NCI-H2107 (cell line): ENCODE measurements around the gene GUK1.

Source experiments
- DNase-seq: peaks from one replicate; lab custom pipeline; 2025; lab: John Stamatoyannopoulos, UW

The GUK1 gene

DNA sequence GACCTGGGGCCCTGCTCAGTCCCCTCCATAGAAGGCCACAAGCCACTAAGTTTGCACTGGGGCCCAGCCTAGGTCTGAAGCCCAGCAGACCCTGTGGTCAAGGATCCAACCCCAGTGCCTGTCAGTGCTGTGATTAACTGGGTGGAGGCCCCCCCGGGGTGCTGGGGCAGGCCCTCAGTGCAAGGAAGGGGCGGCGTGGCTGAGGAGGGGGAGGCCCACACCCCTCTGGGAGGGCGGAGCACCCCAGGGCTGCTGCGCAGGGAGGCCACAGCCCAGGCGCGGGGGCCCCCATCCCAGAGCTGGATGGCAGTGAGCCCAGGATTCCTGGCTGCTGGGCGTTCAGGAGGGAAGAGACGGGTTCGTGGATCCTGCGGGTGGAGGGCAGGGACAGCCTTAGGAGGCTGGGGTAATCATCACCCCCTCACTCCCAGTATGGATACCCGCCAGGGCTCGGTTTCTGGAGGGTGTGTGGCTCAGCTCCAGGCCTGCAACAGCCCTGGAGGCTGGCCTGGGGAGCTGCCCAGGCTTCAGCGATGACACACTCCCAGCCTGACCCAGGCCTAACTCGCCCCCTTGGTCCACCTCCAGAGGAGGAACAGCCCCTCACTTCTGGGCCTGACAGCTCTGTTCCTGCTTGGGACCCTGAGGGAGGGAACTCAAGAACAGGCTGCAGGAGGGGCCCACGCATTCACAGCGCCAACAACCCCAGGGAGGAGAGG, 10.5 kb downstream of the GUK1 start:
- no peak for DNase-seq

DNA sequence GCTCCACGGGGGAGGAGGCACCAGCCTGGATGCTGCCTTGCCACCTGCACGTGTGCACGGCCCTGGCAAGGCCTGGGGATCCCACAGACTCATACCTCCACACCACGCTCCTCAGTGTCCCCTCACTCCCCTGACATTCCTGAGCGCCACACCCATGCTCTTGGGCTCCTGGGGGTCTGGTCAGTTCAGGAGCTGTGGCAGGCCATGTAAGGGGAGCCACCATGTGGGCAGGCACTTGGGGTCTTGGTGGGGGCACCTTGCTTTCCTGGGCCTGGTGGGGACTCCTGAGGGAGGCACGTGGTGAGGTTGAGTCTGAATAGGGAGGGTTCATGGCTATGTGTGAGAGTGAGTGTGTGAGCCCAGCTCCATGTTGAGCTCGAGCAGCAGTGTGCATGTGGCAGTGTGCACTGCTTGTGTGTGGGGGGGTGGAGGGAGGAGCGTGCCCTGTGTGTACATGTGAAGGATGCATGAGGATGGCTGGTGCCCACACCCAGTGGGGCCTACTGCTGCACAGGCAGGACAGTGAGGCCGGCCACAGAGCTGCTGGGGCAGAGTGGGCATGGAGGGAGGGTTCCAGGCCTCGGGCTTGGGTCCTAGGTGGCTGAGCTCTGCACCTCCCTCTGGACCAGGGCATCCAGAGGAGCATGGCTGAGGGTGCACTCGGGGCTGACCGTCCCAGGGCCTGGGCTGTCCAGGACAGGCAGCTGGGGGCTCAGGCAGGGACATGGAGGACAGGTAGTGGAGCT, 11.3 kb downstream of the GUK1 start:
- no peak for DNase-seq

DNA sequence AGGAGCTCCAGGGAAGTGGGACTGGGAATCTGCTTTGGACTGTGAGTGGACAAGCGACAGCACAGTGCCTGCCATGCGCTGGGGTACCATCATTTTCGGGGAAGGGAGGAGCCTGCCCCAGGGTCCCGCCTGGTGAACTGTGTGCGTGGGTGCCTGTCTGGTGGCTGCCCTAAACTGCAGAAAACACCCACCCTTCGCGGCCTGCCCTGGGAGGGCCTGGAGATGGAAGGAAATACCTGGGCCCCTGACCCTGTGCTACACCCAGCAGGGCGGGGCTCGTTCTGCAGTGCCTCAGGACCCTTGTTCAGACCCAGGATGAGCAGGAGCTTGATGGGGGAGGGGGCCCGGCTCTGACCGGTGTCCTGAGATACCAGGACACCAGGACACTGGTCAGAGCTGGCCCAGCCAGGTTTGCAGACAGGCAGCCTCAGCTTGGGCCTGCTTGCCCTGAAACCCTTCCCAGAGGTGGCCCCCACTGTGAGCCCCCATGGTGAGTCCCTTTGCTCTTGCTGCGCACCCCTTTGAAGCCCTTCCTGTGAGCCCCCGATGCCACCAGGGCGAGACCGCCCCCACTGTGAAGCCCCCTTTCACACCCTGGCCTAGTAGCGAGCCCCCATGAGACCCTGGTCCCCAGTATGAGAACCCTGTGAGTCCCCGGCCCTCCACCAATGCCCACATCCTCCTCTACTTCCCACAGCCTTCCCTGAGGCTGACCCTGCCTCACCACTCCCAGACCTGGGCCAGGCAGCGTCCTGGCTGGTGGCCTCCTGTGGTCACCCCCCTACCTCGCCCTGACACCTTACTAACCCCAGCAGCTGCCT, 12.2 kb downstream of the GUK1 start:
- no peak for DNase-seq

DNA sequence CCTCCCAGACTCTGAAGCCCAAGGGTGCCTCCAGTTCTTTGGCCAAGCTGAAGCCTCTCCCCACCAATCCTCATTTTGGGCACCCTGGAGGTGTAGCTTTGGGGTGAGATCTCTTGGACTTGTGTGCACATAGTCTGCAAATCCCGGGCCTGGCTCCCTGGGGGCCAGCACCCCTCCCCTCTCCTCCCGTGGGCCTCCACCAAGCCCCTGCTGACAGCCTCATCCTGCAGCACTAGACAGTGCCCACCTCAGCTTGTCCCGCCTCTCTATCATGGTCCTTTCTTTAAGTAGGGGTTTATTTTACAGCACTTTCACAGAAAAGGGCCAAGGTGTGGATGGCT, 12.8 kb downstream of the GUK1 start:
- no peak for DNase-seq

DNA sequence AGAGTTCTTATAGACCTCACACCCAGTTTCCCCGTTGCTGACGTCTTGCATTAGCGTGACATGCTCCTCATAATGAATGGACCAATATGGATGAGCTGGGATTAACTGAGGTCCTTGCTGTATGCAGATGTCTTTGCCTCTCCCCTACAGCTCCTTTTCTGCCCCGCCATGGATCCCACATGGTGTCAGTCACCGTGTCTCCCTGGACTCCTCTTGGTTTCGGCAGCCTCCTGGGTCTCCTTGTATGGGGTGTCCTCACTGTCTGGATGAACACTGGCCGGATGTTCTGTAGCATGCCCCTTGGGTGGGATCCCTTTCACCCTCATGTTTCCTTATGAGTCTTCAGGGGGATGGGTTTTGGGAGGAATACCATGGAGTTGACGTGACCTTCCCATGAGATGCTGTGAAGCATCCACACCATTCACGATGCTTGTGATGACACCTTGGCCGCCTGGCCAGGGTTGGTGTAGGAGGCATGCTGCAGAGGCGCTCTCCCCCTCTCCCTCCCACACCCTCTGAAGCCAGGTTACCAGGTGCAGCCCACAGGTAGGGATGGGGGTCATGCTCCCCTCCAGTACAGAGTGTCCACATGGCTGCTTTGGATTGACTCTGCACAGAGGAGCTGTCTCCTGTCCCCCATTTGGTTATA, 14.1 kb downstream of the GUK1 start:
- DNase-seq = no peak

DNA sequence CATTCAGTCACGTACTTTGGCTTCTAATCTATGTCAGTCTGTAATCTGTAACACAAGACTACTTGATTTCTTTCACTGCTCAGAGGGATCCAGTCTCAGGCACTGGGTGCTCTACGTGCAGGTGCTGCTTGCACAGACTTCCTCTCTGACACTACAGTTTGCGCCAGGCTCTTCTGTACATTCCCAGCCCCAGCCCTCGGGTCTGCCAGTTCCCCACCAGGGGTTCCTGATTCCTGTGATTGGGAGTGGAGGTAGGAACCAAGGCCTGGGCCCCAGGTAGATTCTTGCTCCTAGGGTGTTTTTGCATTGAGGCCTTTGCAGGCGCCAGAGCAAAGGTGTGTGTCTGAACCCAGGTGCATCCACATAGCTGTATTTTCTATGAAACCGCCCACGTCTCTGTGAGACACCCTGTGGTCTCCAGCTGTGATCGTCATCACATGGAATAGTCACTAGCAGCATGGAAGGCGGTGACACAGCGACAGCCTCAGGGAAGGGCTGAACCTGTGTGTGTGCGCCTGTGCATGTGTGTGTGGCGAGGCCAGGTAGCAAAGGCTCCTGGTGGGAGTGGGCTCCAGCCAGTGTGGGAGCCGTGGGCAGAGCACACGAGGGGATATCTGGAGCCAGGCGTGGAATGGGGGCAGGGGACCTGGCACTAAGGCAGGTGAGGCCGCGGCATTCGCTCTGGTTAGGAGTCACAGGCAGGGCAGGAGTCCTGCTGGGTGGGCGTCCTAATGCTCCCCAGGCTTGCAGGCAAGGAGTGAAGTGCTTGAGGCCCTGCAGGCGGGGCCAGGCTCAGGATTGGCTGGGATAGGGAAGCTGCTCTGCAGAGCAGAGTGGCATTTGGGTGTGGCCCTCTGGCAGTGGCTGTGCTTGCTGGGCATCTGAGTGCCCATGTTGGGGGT, 14.8 kb downstream of the GUK1 start:
- DNase-seq = no peak

DNA sequence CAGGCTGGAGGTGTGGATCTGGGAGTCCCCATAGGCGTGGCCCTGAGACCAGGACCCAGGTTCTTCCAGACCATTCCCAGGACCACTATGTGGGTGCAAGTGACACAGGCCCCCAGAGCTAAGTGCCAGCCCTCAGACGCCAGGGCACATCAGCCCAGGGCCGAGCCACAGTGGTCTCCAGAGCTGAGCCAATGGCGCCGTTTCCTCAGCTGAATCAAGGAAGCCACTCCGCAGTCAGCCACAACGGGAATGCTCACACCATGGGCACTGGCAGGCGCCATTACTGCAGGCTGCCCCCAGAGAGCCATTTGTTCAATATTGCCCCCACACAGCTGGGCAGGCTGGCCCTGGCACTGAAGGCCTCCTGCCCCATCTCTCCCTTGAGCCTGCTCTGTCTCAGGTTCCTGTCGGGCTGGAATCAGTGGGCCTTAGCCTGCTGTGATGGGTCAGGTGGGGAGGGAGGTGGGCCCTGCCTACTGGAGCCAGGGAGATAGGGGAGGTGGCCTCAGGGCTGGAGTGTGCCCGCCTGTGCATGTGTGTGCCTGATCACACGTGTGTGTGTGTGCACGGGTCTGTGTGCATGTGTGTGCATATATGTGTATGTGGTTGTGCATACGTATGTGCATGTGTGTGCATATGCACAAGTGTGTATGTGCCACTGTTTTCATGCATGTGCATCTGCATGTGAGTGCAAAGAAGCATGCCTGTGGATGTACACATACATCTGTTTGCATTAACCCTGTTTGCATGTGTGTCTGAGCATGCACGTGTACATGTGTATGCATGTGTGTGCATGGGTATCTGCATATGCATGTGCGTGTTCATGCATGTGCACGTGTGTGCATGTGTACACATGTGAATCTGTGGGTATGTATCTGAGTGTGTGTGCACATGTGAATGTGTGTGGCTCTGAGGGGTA, 15.8 kb downstream of the GUK1 start:
- no peak for DNase-seq

DNA sequence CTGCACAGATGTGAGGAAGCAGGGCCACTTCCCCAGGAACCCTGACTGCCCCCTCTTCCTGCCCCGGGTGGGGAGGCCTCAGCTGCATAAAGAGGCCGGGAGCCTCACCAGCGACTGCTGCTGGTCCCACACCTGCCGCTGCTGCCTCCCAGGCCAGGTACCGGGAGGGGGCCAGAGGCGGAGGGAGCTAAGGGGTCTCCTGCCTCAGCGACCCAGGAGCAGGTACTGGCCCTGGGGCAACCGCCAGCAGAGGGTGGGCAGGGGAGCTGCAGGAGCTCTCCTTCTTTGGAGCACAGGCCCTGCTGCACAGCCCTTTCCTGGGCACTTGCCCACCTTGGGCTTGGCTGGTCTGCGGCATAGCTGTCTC, 16.4 kb downstream of the GUK1 start:
- no peak for DNase-seq

DNA sequence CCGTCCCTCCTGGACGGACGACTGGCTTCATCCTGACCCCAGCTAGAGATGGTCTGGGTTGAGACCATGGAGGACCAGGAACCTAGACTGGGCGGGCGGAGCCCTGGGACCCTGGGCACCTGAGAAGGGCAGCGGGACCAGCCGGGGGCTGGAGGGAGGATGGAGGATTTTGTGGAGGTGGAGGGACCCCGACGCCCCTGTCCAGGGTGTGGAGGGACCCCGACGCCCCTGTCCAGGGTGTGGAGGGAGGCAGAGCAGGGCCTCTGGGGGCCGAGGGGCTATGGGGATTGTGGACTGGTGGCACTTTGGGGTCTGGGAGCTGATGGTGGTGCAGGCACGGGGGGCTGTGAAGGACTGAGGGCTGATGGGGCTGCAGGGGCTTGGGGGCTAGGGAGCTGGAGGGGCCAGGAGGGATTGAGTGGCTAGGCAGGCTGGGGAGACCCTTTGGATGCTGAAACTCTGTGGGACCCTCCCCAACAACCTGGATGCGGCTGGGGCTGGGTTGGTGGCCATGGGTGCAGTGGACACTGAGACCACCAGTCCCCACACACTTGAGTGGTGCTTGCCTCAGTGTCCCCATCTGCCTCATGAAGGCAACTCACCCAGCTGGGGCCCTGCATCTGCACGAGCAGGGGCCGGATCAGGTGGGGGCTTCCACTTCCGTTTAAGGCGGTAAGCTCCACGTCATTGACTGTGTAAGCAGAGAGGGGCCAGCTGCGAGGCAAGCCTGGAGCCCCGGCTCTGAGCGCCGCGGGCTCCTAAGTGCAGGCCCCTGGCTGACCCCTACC, 17.1 kb downstream of the GUK1 start:
- DNase-seq = no peak

DNA sequence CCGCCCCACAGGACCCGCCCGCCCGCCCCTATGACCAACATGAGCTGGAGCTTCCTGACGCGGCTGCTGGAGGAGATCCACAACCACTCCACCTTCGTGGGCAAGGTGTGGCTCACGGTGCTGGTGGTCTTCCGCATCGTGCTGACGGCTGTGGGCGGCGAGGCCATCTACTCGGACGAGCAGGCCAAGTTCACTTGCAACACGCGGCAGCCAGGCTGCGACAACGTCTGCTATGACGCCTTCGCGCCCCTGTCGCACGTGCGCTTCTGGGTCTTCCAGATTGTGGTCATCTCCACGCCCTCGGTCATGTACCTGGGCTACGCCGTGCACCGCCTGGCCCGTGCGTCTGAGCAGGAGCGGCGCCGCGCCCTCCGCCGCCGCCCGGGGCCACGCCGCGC, 17.6 kb downstream of the GUK1 start:
- no peak for DNase-seq

DNA sequence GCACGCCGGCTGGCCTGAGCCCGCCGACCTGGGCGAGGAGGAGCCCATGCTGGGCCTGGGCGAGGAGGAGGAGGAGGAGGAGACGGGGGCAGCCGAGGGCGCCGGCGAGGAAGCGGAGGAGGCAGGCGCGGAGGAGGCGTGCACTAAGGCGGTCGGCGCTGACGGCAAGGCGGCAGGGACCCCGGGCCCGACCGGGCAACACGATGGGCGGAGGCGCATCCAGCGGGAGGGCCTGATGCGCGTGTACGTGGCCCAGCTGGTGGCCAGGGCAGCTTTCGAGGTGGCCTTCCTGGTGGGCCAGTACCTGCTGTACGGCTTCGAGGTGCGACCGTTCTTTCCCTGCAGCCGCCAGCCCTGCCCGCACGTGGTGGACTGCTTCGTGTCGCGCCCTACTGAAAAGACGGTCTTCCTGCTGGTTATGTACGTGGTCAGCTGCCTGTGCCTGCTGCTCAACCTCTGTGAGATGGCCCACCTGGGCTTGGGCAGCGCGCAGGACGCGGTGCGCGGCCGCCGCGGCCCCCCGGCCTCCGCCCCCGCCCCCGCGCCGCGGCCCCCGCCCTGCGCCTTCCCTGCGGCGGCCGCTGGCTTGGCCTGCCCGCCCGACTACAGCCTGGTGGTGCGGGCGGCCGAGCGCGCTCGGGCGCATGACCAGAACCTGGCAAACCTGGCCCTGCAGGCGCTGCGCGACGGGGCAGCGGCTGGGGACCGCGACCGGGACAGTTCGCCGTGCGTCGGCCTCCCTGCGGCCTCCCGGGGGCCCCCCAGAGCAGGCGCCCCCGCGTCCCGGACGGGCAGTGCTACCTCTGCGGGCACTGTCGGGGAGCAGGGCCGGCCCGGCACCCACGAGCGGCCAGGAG, 18.3 kb downstream of the GUK1 start:
- DNase-seq = no peak

DNA sequence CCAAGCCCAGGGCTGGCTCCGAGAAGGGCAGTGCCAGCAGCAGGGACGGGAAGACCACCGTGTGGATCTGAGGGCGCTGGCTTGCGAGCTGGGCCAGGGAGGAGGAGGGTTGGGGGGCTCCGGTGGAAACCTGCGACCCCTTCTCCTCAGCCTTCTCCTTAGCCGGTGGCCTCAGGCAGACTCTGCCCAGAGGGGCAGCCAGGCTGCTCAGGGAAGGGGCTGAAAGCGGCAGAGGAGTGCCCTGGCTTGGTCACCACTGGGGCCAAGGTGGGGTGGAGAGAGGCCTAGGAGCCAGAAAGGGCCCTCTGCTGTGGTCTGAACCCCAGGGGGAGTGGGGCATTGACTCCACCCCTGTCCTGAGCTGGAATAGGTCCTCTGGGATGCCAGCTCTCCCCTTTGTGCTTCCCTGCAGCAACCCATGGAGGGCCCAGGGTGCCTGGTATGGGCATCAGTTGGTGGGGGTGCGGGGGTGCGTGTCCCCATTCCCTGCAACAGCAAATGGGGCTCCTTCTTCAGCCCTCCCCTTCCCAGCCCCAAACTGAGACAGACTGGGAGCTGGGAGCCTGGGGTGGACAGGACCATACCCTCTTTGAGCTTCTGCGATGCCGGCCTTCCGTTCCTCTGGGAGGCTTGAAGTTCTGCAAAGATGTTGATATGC, 19.1 kb downstream of the GUK1 start:
- no peak for DNase-seq

DNA sequence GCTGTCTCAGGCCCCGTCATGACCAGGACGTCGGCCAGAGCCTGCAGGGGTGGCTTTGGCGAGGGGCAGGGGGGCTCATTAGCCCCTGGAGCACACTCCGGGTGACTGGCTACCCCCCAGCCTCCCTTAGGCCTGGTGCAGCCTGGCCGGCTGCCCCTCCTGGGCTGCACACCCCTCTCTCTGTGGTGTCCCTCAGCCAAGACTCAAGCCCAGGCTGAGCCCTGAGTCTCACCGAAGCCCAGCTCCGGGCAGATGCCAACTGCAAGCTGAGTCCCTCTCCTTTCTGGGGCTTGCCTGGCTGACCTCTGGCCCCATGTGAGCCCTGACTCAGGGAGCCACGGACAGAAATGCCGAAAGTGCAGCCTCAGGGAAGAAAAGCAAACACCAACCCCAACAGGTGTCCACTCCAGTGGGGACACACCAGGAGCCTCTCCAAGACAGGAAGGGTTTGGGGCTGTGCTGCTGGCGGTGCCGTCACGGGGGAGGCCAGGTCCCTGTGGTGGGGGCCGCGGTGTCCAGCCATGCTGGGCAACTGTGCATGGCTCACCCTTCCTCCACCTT, 20.2 kb downstream of the GUK1 start:
- DNase-seq = no peak

DNA sequence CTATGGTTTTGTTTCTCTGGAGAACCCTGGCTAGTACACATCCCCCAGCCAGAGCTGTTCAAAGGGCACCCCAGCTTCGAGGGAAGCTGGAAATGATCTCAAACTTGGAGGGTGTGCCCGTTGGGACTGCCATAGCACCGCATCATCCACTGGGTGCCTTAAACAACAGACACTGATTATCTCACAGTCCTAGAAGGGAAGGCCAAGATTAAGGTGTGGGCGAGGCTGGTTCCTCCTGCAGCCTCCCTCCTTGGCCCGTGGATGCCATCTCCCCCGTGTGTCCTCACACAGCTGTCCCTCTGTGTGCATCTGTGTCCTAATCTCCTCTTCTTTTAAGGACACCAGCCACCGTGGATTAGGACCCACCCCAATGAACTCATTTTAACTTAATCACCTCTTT, 21.3 kb downstream of the GUK1 start:
- DNase-seq = no peak

DNA sequence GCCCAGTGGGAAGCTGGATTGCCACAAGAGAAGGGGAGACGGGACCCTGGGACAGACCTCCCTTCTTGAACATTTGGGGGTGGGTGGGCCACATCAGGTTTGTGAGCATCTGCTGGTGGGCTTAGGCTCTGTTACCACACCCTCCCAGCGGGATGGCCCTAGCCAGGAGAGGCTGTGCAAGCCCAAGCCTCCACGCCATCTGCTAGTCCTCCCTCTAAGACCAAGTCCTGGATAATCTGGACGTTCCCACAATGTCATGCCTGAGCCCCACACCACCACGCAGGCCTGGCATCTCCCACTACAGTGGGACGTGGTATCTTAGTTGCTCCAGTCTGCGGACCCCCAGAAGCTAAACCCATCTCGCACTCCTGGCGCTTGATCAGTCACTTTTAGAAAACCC, 21.8 kb downstream of the GUK1 start:
- DNase-seq = no peak

DNA sequence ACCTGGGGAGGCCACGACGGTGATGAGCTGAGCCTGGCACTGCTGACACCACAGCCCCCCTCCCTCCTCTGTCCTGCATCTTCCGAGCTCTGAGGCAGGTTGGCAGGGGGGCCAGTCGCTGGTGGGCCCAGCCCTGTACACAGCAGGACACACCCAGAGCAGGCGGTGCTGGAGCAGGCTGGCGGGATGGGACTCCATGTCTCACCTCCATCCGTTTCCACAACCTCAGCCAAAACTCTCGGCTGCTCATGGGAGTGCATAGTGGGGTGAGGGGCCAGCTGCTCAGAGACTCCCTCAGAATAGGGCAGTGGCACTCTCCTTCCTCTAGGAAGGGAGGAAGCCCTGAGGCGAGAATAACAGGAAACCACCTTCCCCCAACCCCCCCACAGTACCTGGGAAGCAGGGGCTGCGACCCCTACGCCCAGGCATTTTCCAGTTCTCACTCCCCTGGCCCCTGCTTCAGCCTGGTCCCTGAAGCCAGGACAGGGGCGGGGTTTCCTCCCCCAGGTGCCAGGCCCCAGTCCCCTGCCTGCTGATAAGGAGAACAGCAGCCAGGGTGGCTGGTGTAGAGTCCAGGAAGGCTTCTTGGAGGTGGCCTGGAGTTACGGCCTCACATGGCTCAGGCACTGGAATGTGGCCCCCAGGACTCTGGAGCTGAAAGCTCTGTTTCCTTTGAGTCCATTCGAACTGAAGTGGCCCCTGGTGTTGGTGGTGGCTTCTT, 22.4 kb downstream of the GUK1 start:
- no peak for DNase-seq
